Mucosa of stomach (tissue), 1 donor: ENCODE results near the gene INTS15.
A peak's percentile ranks its signal among the peaks of the same experiment; 100 is the strongest.
"Not testable (repeated sequence)": the region's sequence is repeated elsewhere in the genome, so short reads cannot be mapped to it uniquely, and the experiment has no call there.

Source experiments
- H3K27me3 ChIP-seq: one replicate; pipeline ENCODE4 v1.7.0; 2013; ENCODE audit warnings: mild to moderate bottlenecking, low read length; ENCODE audit not compliant: control insufficient read depth, insufficient read depth
- H3K36me3 ChIP-seq: one replicate; pipeline ENCODE4 v1.7.0; 2013; ENCODE audit warnings: low read length; ENCODE audit not compliant: control insufficient read depth, insufficient read depth
- H3K4me1 ChIP-seq: one replicate; pipeline ENCODE4 v1.7.0; 2013; ENCODE audit warnings: mild to moderate bottlenecking, low read length; ENCODE audit not compliant: control insufficient read depth, insufficient read depth
- H3K4me3 ChIP-seq: one replicate; pipeline ENCODE4 v1.7.0; 2013; ENCODE audit warnings: low read length
- H3K9ac ChIP-seq: one replicate; pipeline ENCODE4 v1.7.0; 2013; ENCODE audit warnings: mild to moderate bottlenecking, low read length, moderate library complexity
- H3K9me3 ChIP-seq: one replicate; pipeline ENCODE4 v1.7.0; 2013; ENCODE audit warnings: mild to moderate bottlenecking, low read length, moderate library complexity; ENCODE audit not compliant: control insufficient read depth
- donor health status: Pancreatic carcinoma.

INTS15 gene

DNA sequence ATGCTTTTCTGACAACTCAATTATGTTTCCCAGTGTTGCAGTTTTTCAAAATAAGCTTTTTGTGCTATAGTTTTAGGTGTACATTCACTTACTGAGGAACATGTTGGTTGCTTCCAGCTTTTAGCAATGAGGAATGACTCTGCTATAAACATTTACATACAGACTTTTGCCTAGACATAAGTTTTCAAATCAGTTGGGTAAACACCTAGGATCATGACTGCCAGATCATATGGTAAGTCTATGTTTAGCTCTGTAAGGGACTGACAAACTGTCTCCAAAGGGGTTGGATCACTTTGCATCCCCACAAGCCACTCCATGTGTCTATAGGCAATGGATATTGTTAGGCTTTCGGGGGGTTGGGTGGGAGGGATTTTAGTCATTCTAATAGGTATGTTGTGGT lies 27.7 kb upstream of the INTS15 start:
- no peaks in the 10 kb centered on the region for H3K27me3 ChIP-seq
- H3K9me3 ChIP-seq, result no peaks in the 10 kb centered on the region
- H3K4me1 ChIP-seq, result no peaks in the 10 kb centered on the region
- no peak overlapping the region for H3K9ac ChIP-seq
- no peaks in the 10 kb centered on the region for H3K36me3 ChIP-seq
- no peak overlapping the region for H3K4me3 ChIP-seq

DNA sequence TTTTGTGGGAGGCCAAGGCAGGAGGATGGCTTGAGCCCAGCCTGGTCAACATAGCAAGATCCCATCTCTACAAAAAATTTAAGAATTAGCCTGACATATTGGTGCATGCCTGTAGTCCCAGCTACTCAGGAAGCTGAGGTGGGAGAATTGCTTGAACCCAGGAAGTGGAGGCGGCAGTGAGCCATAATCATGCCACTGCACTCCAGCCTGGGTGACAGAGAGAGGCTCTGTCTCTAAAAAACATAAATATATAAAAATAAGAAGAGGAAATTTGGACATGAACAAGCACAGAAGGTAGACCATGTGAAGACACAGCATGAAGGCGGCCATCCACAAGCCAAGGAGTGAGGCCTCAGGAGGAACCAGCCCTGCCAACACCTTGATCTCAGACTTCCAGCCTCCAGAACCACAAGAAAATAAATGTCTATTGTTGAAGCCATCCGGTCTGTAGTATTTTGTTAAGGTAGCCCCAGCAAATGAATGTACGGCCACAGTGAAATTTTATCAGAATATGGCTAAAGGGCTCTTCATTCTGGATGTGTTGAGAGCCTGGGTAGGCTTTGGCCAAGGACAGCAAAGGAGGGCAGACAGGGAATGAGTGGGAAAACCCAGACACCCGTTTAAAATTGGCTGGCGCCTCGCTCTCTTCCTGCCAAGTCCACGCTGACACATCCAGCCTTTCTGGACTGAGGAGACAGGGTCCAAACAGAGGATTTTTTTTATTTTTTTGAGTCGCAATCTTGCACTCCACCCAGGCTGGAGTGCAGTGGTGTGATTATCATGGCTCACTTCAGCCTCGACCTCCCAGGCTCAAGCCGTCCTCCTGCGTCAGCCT lies 25.7 kb upstream of the INTS15 start:
- Histone ChIP-seq H3K4me1 (no peaks in the 10 kb centered on the region), H3K36me3 (no peaks in the 10 kb centered on the region), H3K9me3 (no peaks in the 10 kb centered on the region), H3K4me3 (no peak overlapping the region), H3K9ac (no peak overlapping the region), H3K27me3 (no peaks in the 10 kb centered on the region)

DNA sequence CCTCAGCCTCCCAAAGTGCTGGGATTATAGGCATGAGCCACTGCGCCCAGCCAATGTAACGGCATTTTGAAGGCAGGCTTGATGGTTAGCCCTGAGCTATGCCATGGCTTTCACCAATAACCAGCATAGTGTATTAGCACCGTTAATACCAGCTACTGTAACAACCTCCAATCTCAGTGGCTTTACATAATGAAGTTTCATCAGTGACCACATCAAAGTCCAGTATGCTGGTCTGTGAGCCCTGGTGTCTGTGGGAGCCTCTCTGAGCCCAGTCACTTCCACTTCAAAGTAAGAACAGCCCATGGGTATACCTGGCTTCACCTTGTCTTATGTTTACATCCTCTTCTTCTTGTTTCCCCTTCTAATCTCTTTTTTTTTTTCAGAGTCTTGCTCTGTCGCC lies 24.2 kb upstream of the INTS15 start:
- Histone ChIP-seq H3K4me3 (no peak overlapping the region), H3K9me3 (no peaks in the 10 kb centered on the region), H3K4me1 (no peaks in the 10 kb centered on the region), H3K27me3 (peaks cover 2% of the 10 kb centered on the region), H3K36me3 (no peaks in the 10 kb centered on the region), H3K9ac (no peak overlapping the region)

- Histone ChIP-seq H3K9me3 (no peaks in the 10 kb centered on the region), H3K27me3 (peaks cover 2% of the 10 kb centered on the region), H3K4me3 (no peak overlapping the region), H3K4me1 (no peaks in the 10 kb centered on the region), H3K9ac (no peak overlapping the region), H3K36me3 (no peaks in the 10 kb centered on the region)
Measured at GRCh38 chr7:6567886-6568285, 21.9 kb upstream of the INTS15 start.

DNA sequence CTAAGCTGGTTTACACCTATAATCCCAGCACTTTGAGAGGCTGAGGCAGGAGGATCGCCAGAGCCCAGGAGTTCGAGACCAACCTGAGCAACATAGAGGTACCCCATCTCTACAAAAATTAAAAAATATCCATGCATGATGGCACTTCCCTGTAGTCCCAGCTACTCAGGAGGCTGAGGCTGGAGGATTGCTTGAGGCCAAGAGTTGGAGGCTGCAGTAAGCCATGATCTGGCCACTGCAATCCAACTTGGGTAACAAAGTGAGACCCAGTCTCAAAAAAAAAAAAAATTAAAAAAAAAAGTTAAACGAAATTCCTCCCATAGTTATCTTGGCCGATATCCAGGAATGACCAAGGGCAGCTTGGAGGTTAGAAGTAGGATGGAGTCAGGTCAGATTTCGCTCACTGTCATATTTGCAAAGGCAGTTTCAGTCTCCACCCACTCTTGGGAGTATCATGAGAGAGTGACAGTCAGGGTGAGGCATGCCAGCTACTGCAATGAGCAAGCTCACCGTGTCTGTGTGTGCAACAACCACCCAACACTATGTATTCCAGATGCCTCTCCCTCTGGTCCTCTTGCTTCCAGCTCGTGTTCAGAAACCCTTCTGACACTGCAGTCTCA lies 18.6 kb upstream of the INTS15 start:
- Histone ChIP-seq H3K27me3 (peaks cover 2% of the 10 kb centered on the region), H3K9ac (no peak overlapping the region), H3K36me3 (no peaks in the 10 kb centered on the region), H3K9me3 (no peaks in the 10 kb centered on the region), H3K4me3 (no peak overlapping the region), H3K4me1 (no peaks in the 10 kb centered on the region)

GRCh38 chr7:6575281-6576023 lies 14.4 kb upstream of the INTS15 start:
- Histone ChIP-seq H3K9me3 (no peaks in the 10 kb centered on the region), H3K36me3 (no peaks in the 10 kb centered on the region), H3K9ac (no peak overlapping the region), H3K4me3 (no peak overlapping the region), H3K27me3 (no peaks in the 10 kb centered on the region), H3K4me1 (no peaks in the 10 kb centered on the region)

- Histone ChIP-seq H3K27me3 (no peaks in the 10 kb centered on the region), H3K36me3 (no peaks in the 10 kb centered on the region), H3K9me3 (no peaks in the 10 kb centered on the region), H3K9ac (no peak overlapping the region), H3K4me1 (no peaks in the 10 kb centered on the region), H3K4me3 (no peak overlapping the region)
Measured at GRCh38 chr7:6576024-6576866, 13.6 kb upstream of the INTS15 start.

GRCh38 chr7:6576867-6577368 lies 12.9 kb upstream of the INTS15 start:
- not testable (repeated sequence) for H3K36me3 ChIP-seq, H3K9me3 ChIP-seq, H3K27me3 ChIP-seq, H3K4me3 ChIP-seq, H3K4me1 ChIP-seq
- H3K9ac ChIP-seq, result peak overlapping the region; percentile 96

GRCh38 chr7:6577369-6578113 lies 12.3 kb upstream of the INTS15 start, which contains the start of gene ZDHHC4:
TSS of gene ZDHHC4 (plus strand) at chr7:6577454. CDS start at chr7:6580562, 3,108 bp downstream.
- no peaks in the 10 kb centered on the region for H3K4me1 ChIP-seq
- no peaks in the 10 kb centered on the region for H3K9me3 ChIP-seq
- peak within 1 kb of the TSS; percentile 96 for H3K9ac ChIP-seq
- no peaks in the 10 kb centered on the region for H3K36me3 ChIP-seq
- peak within 1 kb of the TSS; percentile 60 for H3K4me3 ChIP-seq
- H3K27me3 ChIP-seq, result no peaks in the 10 kb centered on the region

GRCh38 chr7:6578114-6579084 lies 11.4 kb upstream of the INTS15 start:
- no peaks in the 10 kb centered on the region for H3K4me1 ChIP-seq
- H3K27me3 ChIP-seq, result no peaks in the 10 kb centered on the region
- H3K4me3 ChIP-seq, result peak overlapping the region; percentile 60
- H3K36me3 ChIP-seq, result no peaks in the 10 kb centered on the region
- no peak overlapping the region for H3K9ac ChIP-seq
- no peaks in the 10 kb centered on the region for H3K9me3 ChIP-seq
